Endothelial cell (in vitro differentiated cells): ENCODE results near the gene SAMD10. TPM values are rescaled to one million over a fixed set of nuclear protein-coding genes. Genes with fewer than 3 reads are reported as not detected.

Experiments used
- DNase-seq: peaks from one replicate; pipeline ENCODE4 v3.0.0; 2021; ENCODE audit warnings: low spot score
- H3K27ac Mint-ChIP-seq: one replicate; pipeline ENCODE4 v1.8.0; 2021; ENCODE audit warnings: mixed read lengths, inconsistent platforms; ENCODE audit not compliant: unreplicated experiment
- H3K27me3 Mint-ChIP-seq: one replicate; pipeline ENCODE4 v1.8.0; 2021; ENCODE audit warnings: mild to moderate bottlenecking, moderate library complexity, mixed read lengths, inconsistent platforms; ENCODE audit not compliant: unreplicated experiment
- H3K36me3 Mint-ChIP-seq: one replicate; pipeline ENCODE4 v1.8.0; 2021; ENCODE audit warnings: mild to moderate bottlenecking, low read depth, mixed read lengths, inconsistent platforms; ENCODE audit not compliant: unreplicated experiment
- H3K4me1 Mint-ChIP-seq: one replicate; pipeline ENCODE4 v1.8.0; 2021; ENCODE audit warnings: mild to moderate bottlenecking, mixed read lengths, inconsistent platforms; ENCODE audit not compliant: unreplicated experiment
- H3K4me3 Mint-ChIP-seq: one replicate; pipeline ENCODE4 v1.8.0; 2021; ENCODE audit warnings: mild to moderate bottlenecking, mixed read lengths, inconsistent platforms; ENCODE audit not compliant: unreplicated experiment
- H3K9me3 Mint-ChIP-seq: one replicate; pipeline ENCODE4 v1.8.0; 2021; ENCODE audit warnings: mixed read lengths, inconsistent platforms; ENCODE audit not compliant: unreplicated experiment
- total RNA-seq: library from RNA; stranded (reverse); fragmentation: NEBNext Ultra II Directional; extraction: Animal tissue kit (Norgen Biotek cat#: 25700); gene quantifications from one replicate; pipeline ENCODE4 v1.2.1, GENCODE V29; 2021; ENCODE audit not compliant: unreplicated experiment
- TF ChIP-seq, protein P1 (sequence below): fragments of 200-600 bp; sonication (generic); IDR thresholded peaks from one replicate; pipeline ENCODE4 v1.5.0; 2021; ENCODE audit warnings: antibody characterized with exemption; ENCODE audit not compliant: unreplicated experiment

Gene SAMD10
- total RNA-seq, 1 donor from 2014 or later, result 5.0 TPM

GRCh38 chr20:64024141-64024990, 44.9 kb upstream of the SAMD10 start:
- DNase-seq, result no peak
- TF ChIP-seq, protein P1, sequence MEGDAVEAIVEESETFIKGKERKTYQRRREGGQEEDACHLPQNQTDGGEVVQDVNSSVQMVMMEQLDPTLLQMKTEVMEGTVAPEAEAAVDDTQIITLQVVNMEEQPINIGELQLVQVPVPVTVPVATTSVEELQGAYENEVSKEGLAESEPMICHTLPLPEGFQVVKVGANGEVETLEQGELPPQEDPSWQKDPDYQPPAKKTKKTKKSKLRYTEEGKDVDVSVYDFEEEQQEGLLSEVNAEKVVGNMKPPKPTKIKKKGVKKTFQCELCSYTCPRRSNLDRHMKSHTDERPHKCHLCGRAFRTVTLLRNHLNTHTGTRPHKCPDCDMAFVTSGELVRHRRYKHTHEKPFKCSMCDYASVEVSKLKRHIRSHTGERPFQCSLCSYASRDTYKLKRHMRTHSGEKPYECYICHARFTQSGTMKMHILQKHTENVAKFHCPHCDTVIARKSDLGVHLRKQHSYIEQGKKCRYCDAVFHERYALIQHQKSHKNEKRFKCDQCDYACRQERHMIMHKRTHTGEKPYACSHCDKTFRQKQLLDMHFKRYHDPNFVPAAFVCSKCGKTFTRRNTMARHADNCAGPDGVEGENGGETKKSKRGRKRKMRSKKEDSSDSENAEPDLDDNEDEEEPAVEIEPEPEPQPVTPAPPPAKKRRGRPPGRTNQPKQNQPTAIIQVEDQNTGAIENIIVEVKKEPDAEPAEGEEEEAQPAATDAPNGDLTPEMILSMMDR, result no peak
- Mint-ChIP-seq H3K4me1 (peaks cover 3% of the 10 kb centered on the region), H3K4me3 (peak overlapping the region; percentile 51), H3K9me3 (no peaks in the 10 kb centered on the region), H3K27me3 (peaks cover 9% of the 10 kb centered on the region), H3K27ac (no peak overlapping the region), H3K36me3 (peaks cover 63% of the 10 kb centered on the region)

DNA sequence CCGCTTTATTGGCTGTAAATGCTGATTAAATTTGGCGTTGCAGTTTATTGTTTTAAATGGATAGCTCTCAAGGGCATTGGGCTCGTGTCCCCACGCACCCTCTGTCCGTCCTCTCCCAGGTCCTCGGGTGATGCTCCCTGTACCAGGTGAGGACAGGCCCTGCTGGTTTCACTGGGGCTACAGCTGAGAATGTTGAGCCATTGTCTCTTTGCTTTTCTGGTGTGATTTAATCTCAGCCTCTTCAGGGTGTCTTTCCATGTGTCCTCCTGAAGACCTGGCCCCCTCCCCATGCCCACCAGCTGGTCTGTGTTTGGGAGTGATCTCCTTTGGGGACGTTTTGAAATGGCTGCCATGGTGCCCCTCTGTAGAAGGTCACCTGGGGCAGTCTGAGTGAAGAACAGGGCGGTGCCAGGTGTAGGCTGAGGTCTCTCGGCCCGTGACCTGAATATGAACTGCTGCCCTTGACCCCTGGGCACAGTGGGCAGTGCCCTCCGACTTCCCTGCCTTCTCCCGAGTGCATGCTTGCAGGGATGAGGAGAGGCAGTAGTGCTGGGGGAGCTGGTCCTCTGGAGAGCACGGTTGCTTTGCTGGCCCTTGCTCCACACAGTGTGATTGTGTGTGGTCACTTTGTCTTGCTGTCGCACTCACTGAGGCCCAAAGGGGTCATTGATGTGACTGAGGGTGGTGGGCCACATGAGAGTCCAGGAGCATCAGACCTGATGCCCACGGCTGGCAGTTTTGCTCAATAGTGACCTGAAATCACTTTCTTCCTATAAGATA, 44.1 kb upstream of the SAMD10 start:
- DNase-seq, result no peak
- Mint-ChIP-seq H3K4me3 (peak overlapping the region; percentile 51), H3K4me1 (peaks cover 3% of the 10 kb centered on the region), H3K27ac (no peak overlapping the region), H3K9me3 (no peaks in the 10 kb centered on the region), H3K27me3 (peaks cover 12% of the 10 kb centered on the region), H3K36me3 (peaks cover 64% of the 10 kb centered on the region)
- TF ChIP-seq, protein P1, result no peak

DNA sequence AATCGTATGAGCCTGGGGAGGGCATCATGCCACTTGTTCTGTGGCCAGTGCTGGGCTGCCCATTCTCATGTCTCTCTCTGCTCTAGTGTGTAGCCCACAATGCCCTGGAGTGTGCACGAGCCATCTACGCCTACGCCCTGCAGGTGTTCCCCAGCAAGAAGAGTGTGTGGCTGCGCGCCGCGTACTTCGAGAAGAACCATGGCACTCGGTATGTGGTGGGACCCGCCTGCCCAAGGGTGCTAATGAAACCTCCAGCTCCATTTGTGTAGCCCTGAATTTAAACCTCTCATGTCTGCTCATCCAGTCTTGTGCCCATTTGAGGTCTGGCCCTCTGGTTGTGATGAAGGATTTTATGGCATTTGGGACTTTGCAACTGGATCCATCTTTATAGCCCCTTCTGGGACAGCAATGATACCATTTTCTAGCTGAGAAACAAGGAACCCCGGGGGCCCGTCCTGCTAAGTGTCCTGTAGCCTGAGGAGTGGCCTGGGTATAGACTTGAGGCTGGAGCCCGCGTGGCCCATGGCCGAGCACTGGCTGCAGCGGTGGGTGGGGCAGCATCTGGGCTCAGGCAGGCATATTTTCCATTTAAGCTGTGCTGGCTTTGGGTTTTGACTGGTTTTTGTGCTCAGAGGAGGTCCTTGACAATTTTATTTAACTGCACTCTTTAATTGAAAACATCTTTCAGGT, 43.4 kb upstream of the SAMD10 start:
- TF ChIP-seq, protein P1, result no peak
- H3K4me1 Mint-ChIP-seq, result peaks cover 3% of the 10 kb centered on the region
- H3K27ac Mint-ChIP-seq, result no peak overlapping the region
- H3K36me3 Mint-ChIP-seq, result peaks cover 69% of the 10 kb centered on the region
- DNase-seq, result no peak
- H3K4me3 Mint-ChIP-seq, result peak overlapping the region; percentile 51
- peaks cover 9% of the 10 kb centered on the region for H3K27me3 Mint-ChIP-seq
- H3K9me3 Mint-ChIP-seq, result no peaks in the 10 kb centered on the region

DNA sequence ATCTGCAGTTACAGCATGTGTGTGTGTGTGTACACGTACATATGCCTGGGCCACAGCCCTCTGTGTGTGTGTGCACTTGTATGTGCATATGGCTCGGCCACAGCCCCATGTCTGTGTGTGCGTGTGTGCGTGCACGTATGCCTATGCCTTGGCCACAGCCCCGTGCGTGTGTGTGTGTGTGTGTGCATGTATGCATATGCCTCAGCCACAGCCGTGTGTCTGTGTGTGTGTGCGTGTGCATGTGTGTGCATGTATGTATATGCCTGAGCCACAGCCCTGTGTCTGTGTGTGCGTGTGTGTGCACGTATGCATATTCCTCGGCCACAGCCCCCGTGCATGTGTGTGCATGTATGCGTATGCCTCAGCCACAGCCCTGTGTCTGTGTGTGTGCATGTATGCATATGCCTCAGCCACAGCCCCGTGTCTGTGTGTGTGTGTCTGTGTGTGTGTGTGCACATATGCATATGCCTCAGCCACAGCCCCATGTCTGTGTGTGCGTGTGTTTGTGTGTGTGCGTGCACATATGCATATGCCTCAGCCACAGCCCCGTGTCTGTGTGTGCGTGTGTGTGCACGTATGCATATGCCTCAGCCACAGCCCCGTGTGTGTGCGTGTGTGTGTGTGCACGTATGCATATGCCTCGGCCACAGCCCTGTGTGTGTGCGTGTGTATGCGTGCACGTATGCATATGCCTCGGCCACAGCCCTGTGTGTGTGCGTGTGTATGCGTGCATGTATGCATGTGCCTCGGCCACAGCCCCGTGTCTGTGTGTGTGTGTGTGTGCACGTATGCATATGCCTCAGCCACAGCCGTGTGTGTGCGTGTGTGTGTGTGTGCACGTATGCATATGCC, 41.9 kb upstream of the SAMD10 start:
- no peak overlapping the region for H3K27ac Mint-ChIP-seq
- no peak for DNase-seq
- peak overlapping the region; percentile 78 for H3K4me3 Mint-ChIP-seq
- no peaks in the 10 kb centered on the region for H3K9me3 Mint-ChIP-seq
- H3K27me3 Mint-ChIP-seq, result peaks cover 10% of the 10 kb centered on the region
- peaks cover 67% of the 10 kb centered on the region for H3K36me3 Mint-ChIP-seq
- TF ChIP-seq, protein P1, result no peak
- peaks cover 3% of the 10 kb centered on the region for H3K4me1 Mint-ChIP-seq
